HepG2 (cell line): ENCODE results near the gene RBM5. TPM values are rescaled to one million over a fixed set of nuclear protein-coding genes. Genes with fewer than 3 reads are reported as not detected.

Experiments used
- HDAC6 ChIP-seq: fragments of 200-600 bp; sonication (generic); IDR thresholded peaks from 2 replicates; pipeline ENCODE4 v1.7.0; 2017; ENCODE audit warnings: mild to moderate bottlenecking, antibody characterized with exemption, low read length, low read depth
- HMG20B ChIP-seq: conservative IDR thresholded peaks from 2 replicates; pipeline ENCODE4 v1.6.1; 2016; ENCODE audit warnings: missing genetic modification reagents, missing compliant biosample characterization
- HOXA3 ChIP-seq: sonication (generic); formaldehyde crosslinking; IDR thresholded peaks from 2 replicates; pipeline ENCODE4 v1.5.0; 2020; ENCODE audit warnings: missing genetic modification reagents
- HOXD1 ChIP-seq: sonication (generic); formaldehyde crosslinking; IDR thresholded peaks from 2 replicates; pipeline ENCODE4 v1.5.0; 2020; ENCODE audit warnings: missing genetic modification reagents
- IRX3 ChIP-seq: sonication (generic); formaldehyde crosslinking; IDR thresholded peaks from 2 replicates; pipeline ENCODE4 v1.8.1; 2023; ENCODE audit warnings: mild to moderate bottlenecking, low read depth, missing genetic modification reagents, borderline replicate concordance
- KLF6 ChIP-seq: IDR thresholded peaks from 2 replicates; pipeline ENCODE4 v1.8.0; 2016; ENCODE audit warnings: missing biosample characterization, missing genetic modification reagents
- NCOA1 ChIP-seq: sonication (generic); formaldehyde crosslinking; IDR thresholded peaks from 2 replicates; pipeline ENCODE4 v1.9.0; 2021; ENCODE audit warnings: missing genetic modification reagents
- PAF1 ChIP-seq: IDR thresholded peaks from 2 replicates; pipeline ENCODE4 v1.6.1; 2016; ENCODE audit warnings: missing genetic modification reagents, missing compliant biosample characterization
- RAD51 ChIP-seq: fragments of 450-650 bp; IDR thresholded peaks from 2 replicates; pipeline ENCODE4 v1.6.1; 2016; ENCODE audit warnings: borderline replicate concordance
- RFXANK ChIP-seq: IDR thresholded peaks from 2 replicates; pipeline ENCODE4 v1.6.1; 2016
- SIN3B ChIP-seq: fragments of 150-350 bp; IDR thresholded peaks from 2 replicates; pipeline ENCODE4 v1.6.1; 2014; ENCODE audit warnings: low read length
- SP4 ChIP-seq: sonication (generic); formaldehyde crosslinking; IDR thresholded peaks from 2 replicates; pipeline ENCODE4 v1.8.1; 2023; ENCODE audit warnings: mild to moderate bottlenecking, missing genetic modification reagents
- ZBTB7A ChIP-seq: sonication (generic); formaldehyde crosslinking; IDR thresholded peaks from 2 replicates; pipeline ENCODE4 v1.8.0; 2022; ENCODE audit warnings: mild to moderate bottlenecking, missing genetic modification reagents
- ZNF670 ChIP-seq: sonication (generic); formaldehyde crosslinking; IDR thresholded peaks from 2 replicates; pipeline ENCODE4 v1.8.0; 2022; ENCODE audit warnings: mild to moderate bottlenecking, missing genetic modification reagents, borderline replicate concordance
- ZNF713 ChIP-seq: sonication (generic); formaldehyde crosslinking; IDR thresholded peaks from 2 replicates; pipeline ENCODE4 v1.4.0; 2020; ENCODE audit warnings: mild to moderate bottlenecking, missing genetic modification reagents
- ZNF773 ChIP-seq: sonication (generic); formaldehyde crosslinking; IDR thresholded peaks from 2 replicates; pipeline ENCODE4 v1.4.0; 2020; ENCODE audit warnings: missing genetic modification reagents, borderline replicate concordance
- polyA plus RNA-seq, 8 experiments: library from polyadenylated mRNA; depleted of rRNA in 3 of 8; stranded (reverse) in 7 of 8; unstranded in 1 of 8; fragments of >200 nt; fragmentation: Illumina TruSeq in 4 of 8; extraction: Trizol in 4 of 8; gene quantifications; 2 replicates each; pipeline versions ENCODE4 v1.2.1 to v1.2.3, GENCODE V29; 2011 to 2016; ENCODE audit warnings: low read depth in 4 of 8, missing spikeins in 1 of 8, mixed read lengths in 1 of 8; ENCODE audit not compliant: insufficient read depth in 1 of 8
- total RNA-seq, 5 experiments: library from RNA; depleted of rRNA; stranded (reverse); fragments of >200 nt; fragmentation: Illumina TruSeq; extraction: Trizol; gene quantifications; 2 replicates each; pipeline ENCODE4 v1.2.3, GENCODE V29; 2016; ENCODE audit warnings: low read depth in 1 of 5
- TF ChIP-seq, protein P1 (sequence below), 2 experiments: IDR thresholded peaks; 2 replicates each; pipeline ENCODE4 v1.6.1; 2011 to 2012; ENCODE audit warnings: low read length in 2 of 2, borderline replicate concordance in 1 of 2, low read depth in 1 of 2, mild to moderate bottlenecking in 1 of 2, moderate library complexity in 1 of 2
- TF ChIP-seq, protein P2 (sequence below): sonication (generic); formaldehyde crosslinking; IDR thresholded peaks from 2 replicates; pipeline ENCODE4 v1.4.0; 2020; ENCODE audit warnings: mild to moderate bottlenecking, missing genetic modification reagents
- TF ChIP-seq, protein P3 (sequence below): sonication (generic); formaldehyde crosslinking; IDR thresholded peaks from 2 replicates; pipeline ENCODE4 v1.8.1; 2023; ENCODE audit warnings: missing genetic modification reagents, mild to moderate bottlenecking, borderline replicate concordance
- TF ChIP-seq, protein P4 (sequence below): sonication (generic); formaldehyde crosslinking; IDR thresholded peaks from 2 replicates; pipeline ENCODE4 v1.8.1; 2023; ENCODE audit warnings: mild to moderate bottlenecking, moderate library complexity, missing genetic modification reagents
- TF ChIP-seq, protein P5 (sequence below): sonication (generic); formaldehyde crosslinking; IDR thresholded peaks from 2 replicates; pipeline ENCODE4 v1.4.0; 2020; ENCODE audit warnings: low read depth, missing genetic modification reagents

Gene RBM5
- total and polyA plus RNA-seq, 2 of the 13 experiments (the other 11 are each of a cell fraction or from before 2014, with no cell fraction given), result 106 to 204 TPM

DNA sequence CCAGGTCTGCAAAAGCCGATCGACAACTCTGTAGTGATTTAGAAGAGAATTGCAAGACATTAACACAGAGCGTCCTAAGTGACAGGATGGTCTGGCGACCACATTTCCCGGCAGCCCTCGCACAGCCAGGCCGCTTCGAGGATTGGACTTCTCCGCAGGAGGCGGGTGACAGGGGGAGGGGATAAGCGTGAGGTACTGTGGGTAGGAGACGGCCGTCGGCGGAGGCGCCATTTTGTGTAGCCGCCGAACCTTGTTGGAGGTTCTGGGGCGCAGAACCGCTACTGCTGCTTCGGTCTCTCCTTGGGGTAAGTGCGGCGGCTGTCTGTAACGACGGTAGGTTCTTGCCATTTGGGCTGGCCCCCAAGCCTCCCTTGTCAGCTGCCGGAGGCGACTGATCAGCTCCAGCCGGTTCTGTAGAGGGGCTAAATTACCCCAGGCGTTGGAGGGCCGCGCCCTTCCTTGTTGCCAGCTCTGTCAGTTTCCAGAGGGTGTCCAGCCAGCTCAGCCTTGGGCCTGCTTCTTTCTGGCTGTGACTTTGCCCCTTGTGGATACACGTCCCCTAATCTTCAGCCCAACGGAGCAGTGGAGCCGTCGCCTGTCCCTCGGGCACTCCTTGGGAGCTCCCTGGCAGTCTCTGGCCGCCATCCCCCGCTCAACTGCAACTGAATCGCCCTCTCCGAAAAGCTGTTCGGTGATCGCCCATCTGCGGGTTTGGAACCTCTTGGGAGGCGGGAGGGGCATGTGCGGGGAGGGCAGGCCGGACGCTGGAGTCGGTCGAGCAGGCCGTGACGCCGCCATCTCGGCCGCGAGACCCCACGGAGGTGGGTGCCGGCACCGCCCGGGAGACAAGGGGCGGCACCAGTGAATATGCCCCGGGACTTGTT, at the start of gene RBM5 (continued):
- TF ChIP-seq, protein P1, sequence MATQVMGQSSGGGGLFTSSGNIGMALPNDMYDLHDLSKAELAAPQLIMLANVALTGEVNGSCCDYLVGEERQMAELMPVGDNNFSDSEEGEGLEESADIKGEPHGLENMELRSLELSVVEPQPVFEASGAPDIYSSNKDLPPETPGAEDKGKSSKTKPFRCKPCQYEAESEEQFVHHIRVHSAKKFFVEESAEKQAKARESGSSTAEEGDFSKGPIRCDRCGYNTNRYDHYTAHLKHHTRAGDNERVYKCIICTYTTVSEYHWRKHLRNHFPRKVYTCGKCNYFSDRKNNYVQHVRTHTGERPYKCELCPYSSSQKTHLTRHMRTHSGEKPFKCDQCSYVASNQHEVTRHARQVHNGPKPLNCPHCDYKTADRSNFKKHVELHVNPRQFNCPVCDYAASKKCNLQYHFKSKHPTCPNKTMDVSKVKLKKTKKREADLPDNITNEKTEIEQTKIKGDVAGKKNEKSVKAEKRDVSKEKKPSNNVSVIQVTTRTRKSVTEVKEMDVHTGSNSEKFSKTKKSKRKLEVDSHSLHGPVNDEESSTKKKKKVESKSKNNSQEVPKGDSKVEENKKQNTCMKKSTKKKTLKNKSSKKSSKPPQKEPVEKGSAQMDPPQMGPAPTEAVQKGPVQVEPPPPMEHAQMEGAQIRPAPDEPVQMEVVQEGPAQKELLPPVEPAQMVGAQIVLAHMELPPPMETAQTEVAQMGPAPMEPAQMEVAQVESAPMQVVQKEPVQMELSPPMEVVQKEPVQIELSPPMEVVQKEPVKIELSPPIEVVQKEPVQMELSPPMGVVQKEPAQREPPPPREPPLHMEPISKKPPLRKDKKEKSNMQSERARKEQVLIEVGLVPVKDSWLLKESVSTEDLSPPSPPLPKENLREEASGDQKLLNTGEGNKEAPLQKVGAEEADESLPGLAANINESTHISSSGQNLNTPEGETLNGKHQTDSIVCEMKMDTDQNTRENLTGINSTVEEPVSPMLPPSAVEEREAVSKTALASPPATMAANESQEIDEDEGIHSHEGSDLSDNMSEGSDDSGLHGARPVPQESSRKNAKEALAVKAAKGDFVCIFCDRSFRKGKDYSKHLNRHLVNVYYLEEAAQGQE (IDR thresholded peaks at IDR 0.05; ENCODE audit: borderline replicate concordance in 1 of 2, low read depth in 1 of 2, low read length in 2 of 2), result peak in 1 of 2 experiments; percentile 14; a peak in 1 of 4 replicates
- TF ChIP-seq HDAC6, result no peak
- no peak for TF ChIP-seq RFXANK
- no peak for TF ChIP-seq ZBTB7A (CRISPR knock-in tag)
- no peak for TF ChIP-seq SIN3B
- no peak for TF ChIP-seq HMG20B (CRISPR knock-in tag)
- TF ChIP-seq, protein P2, sequence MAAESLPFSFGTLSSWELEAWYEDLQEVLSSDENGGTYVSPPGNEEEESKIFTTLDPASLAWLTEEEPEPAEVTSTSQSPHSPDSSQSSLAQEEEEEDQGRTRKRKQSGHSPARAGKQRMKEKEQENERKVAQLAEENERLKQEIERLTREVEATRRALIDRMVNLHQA (CRISPR knock-in tag), result no peak
- TF ChIP-seq HOXA3 (CRISPR knock-in tag), result peak; percentile 62
- TF ChIP-seq ZNF773 (CRISPR knock-in tag), result no peak
- TF ChIP-seq, protein P3, sequence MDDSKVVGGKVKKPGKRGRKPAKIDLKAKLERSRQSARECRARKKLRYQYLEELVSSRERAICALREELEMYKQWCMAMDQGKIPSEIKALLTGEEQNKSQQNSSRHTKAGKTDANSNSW (CRISPR knock-in tag), result no peak
- 0 out of 2 replicates have a peak, but pooled peaks have one; percentile 14 for TF ChIP-seq HOXD1 (CRISPR knock-in tag)
- no peak for TF ChIP-seq RAD51
- TF ChIP-seq ZNF713 (CRISPR knock-in tag), result no peak
- TF ChIP-seq KLF6 (CRISPR knock-in tag), result no peak; the same call in 1 of the 2 replicates
- TF ChIP-seq, protein P4, sequence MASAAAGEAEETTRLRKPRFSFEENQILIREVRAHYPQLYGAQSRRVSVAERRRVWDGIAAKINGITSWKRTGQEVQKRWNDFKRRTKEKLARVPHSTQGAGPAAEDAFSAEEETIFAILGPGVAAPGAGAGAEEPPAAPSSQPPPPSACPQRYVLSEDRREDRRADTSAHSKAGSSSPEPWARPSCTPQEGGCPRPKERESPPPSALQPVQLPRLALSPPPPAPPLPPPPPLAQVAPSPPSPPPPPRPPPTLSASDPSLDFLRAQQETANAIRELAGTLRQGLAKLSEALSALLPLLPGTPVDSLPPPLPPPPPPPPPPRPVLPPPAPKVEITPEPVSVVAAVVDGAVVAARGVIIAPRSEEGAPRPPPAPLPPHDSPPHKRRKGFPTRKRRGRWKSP, result 0 out of 2 replicates have a peak, but pooled peaks have one; percentile 3
- peak; percentile 24; the same call in 1 of the 2 replicates for TF ChIP-seq ZNF670 (CRISPR knock-in tag)
- TF ChIP-seq SP4 (CRISPR knock-in tag), result peak; percentile 59; the same call in 1 of the 2 replicates
- 0 out of 2 replicates have a peak, but pooled peaks have one; percentile 44 for TF ChIP-seq NCOA1 (CRISPR knock-in tag)
- TF ChIP-seq, protein P5, sequence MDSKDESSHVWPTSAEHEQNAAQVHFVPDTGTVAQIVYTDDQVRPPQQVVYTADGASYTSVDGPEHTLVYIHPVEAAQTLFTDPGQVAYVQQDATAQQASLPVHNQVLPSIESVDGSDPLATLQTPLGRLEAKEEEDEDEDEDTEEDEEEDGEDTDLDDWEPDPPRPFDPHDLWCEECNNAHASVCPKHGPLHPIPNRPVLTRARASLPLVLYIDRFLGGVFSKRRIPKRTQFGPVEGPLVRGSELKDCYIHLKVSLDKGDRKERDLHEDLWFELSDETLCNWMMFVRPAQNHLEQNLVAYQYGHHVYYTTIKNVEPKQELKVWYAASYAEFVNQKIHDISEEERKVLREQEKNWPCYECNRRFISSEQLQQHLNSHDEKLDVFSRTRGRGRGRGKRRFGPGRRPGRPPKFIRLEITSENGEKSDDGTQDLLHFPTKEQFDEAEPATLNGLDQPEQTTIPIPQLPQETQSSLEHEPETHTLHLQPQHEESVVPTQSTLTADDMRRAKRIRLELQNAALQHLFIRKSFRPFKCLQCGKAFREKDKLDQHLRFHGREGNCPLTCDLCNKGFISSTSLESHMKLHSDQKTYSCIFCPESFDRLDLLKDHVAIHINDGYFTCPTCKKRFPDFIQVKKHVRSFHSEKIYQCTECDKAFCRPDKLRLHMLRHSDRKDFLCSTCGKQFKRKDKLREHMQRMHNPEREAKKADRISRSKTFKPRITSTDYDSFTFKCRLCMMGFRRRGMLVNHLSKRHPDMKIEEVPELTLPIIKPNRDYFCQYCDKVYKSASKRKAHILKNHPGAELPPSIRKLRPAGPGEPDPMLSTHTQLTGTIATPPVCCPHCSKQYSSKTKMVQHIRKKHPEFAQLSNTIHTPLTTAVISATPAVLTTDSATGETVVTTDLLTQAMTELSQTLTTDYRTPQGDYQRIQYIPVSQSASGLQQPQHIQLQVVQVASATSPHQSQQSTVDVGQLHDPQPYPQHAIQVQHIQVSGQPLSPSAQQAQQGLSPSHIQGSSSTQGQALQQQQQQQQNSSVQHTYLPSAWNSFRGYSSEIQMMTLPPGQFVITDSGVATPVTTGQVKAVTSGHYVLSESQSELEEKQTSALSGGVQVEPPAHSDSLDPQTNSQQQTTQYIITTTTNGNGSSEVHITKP (CRISPR knock-in tag), result no peak
- no peak for TF ChIP-seq PAF1 (CRISPR knock-in tag)
- TF ChIP-seq IRX3 (CRISPR knock-in tag), result no peak
